Glutamatergic neuron (in vitro differentiated cells): ENCODE results near the gene SIMC1. TPM values are rescaled to one million over a fixed set of nuclear protein-coding genes. Genes with fewer than 3 reads are reported as not detected.

Experiments used
- DNase-seq: peaks from one replicate; pipeline ENCODE4 v3.0.0; 2022
- H3K27ac Mint-ChIP-seq: one replicate; pipeline ENCODE4 v1.8.0; 2020; ENCODE audit warnings: mild to moderate bottlenecking, mixed read lengths, inconsistent platforms; ENCODE audit not compliant: unreplicated experiment
- H3K27me3 Mint-ChIP-seq: one replicate; pipeline ENCODE4 v1.8.0; 2020; ENCODE audit warnings: mild to moderate bottlenecking, moderate library complexity, mixed read lengths, inconsistent platforms; ENCODE audit not compliant: unreplicated experiment
- H3K36me3 Mint-ChIP-seq: one replicate; pipeline ENCODE4 v1.8.0; 2020; ENCODE audit warnings: mild to moderate bottlenecking, mixed read lengths, inconsistent platforms; ENCODE audit not compliant: unreplicated experiment
- H3K4me1 Mint-ChIP-seq: one replicate; pipeline ENCODE4 v1.8.0; 2020; ENCODE audit warnings: mild to moderate bottlenecking, low read depth, mixed read lengths, inconsistent platforms; ENCODE audit not compliant: unreplicated experiment
- H3K4me3 Mint-ChIP-seq: one replicate; pipeline ENCODE4 v1.8.0; 2020; ENCODE audit warnings: mild to moderate bottlenecking, mixed read lengths, inconsistent platforms; ENCODE audit not compliant: unreplicated experiment
- H3K9me3 Mint-ChIP-seq: one replicate; pipeline ENCODE4 v1.8.0; 2020; ENCODE audit warnings: mild to moderate bottlenecking, moderate library complexity, mixed read lengths, inconsistent platforms; ENCODE audit not compliant: unreplicated experiment
- CTCF ChIP-seq: fragments of 200-600 bp; sonication (generic); IDR thresholded peaks from one replicate; pipeline ENCODE4 v1.5.0; 2021; ENCODE audit not compliant: partially characterized antibody, unreplicated experiment
- total RNA-seq: library from RNA; stranded (reverse); fragmentation: NEBNext Ultra II Directional; extraction: Animal tissue kit (Norgen Biotek cat#: 25700); gene quantifications from one replicate; pipeline ENCODE4 v1.2.1, GENCODE V29; 2021; ENCODE audit not compliant: unreplicated experiment

The SIMC1 gene
- total RNA-seq, 1 donor from 2014 or later: 35.2 TPM

GRCh38 chr5:176341325-176342157 is 103.3 kb downstream of the SIMC1 start:
- Mint-ChIP-seq H3K4me3 (no peak overlapping the region), H3K4me1 (no peaks in the 10 kb centered on the region), H3K36me3 (no peaks in the 10 kb centered on the region), H3K27me3 (peaks cover 2% of the 10 kb centered on the region), H3K27ac (no peak overlapping the region), H3K9me3 (no peaks in the 10 kb centered on the region)
- no peak for DNase-seq
- TF ChIP-seq CTCF: no peak

- TF ChIP-seq CTCF: no peak
- DNase-seq: no peak
- Mint-ChIP-seq H3K9me3 (no peaks in the 10 kb centered on the region), H3K4me3 (no peak overlapping the region), H3K27me3 (peaks cover 2% of the 10 kb centered on the region), H3K27ac (no peak overlapping the region), H3K36me3 (no peaks in the 10 kb centered on the region), H3K4me1 (no peaks in the 10 kb centered on the region)
Measured at GRCh38 chr5:176342158-176342483, 103.9 kb downstream of the SIMC1 start.

GRCh38 chr5:176342766-176343458 is 104.7 kb downstream of the SIMC1 start:
- Mint-ChIP-seq H3K4me3 (no peak overlapping the region), H3K4me1 (no peaks in the 10 kb centered on the region), H3K36me3 (peaks cover under 1% of the 10 kb centered on the region), H3K27ac (no peak overlapping the region), H3K27me3 (peaks cover 2% of the 10 kb centered on the region), H3K9me3 (no peaks in the 10 kb centered on the region)
- DNase-seq: no peak
- TF ChIP-seq CTCF: no peak

- Mint-ChIP-seq H3K27ac (no peak overlapping the region), H3K27me3 (no peaks in the 10 kb centered on the region), H3K36me3 (peaks cover 10% of the 10 kb centered on the region), H3K4me3 (no peak overlapping the region), H3K4me1 (peaks cover 7% of the 10 kb centered on the region), H3K9me3 (peaks cover 5% of the 10 kb centered on the region)
- DNase-seq: no peak
- TF ChIP-seq CTCF: no peak
Measured at GRCh38 chr5:176350416-176350815, 112.2 kb downstream of the SIMC1 start.
